SU-DHL-6 (cell line): ENCODE measurements around the gene TRPM3.

Source experiments
- H2AFZ ChIP-seq: fragments of 200-600 bp; sonication (generic); 2 replicates; pipeline ENCODE4 v1.6.1; 2014; ENCODE audit warnings: low read depth, mild to moderate bottlenecking, moderate library complexity, mixed read lengths, antibody characterized with exemption, low read length; ENCODE audit not compliant: severe bottlenecking
- H3F3A ChIP-seq: fragments of 200-600 bp; shearing (Covaris generic); 2 replicates; pipeline ENCODE4 v1.6.0; 2016; ENCODE audit warnings: antibody characterized with exemption, mild to moderate bottlenecking; ENCODE audit not compliant: insufficient read depth
- H3K27ac ChIP-seq: fragments of 200-600 bp; sonication (generic); 2 replicates; pipeline ENCODE4 v1.5.1; 2016; ENCODE audit warnings: low read depth, mild to moderate bottlenecking, low read length, moderate library complexity, mixed read lengths
- H3K27me3 ChIP-seq: fragments of 200-600 bp; sonication (generic), shearing (Covaris generic); 2 replicates; pipeline ENCODE4 v1.6.0; 2014; ENCODE audit warnings: mild to moderate bottlenecking, low read length
- H3K36me3 ChIP-seq: fragments of 200-600 bp; sonication (generic); 2 replicates; pipeline ENCODE4 v1.6.1; 2014; ENCODE audit warnings: mild to moderate bottlenecking, low read length, mixed read lengths
- H3K4me2 ChIP-seq: fragments of 300-600, 200-600 bp; shearing (Covaris generic), sonication (generic); 2 replicates; pipeline ENCODE4 v1.6.0; 2014; ENCODE audit warnings: low read length, low read depth, mild to moderate bottlenecking; ENCODE audit not compliant: poor library complexity, severe bottlenecking
- H3K4me3 ChIP-seq: fragments of 200-600 bp; sonication (generic); 2 replicates; pipeline ENCODE4 v1.5.1; 2014; ENCODE audit warnings: antibody characterized with exemption, low read length, mild to moderate bottlenecking, mixed read lengths; ENCODE audit not compliant: insufficient read depth, poor library complexity, severe bottlenecking
- H3K79me2 ChIP-seq: fragments of 200-600 bp; sonication (generic); 2 replicates; pipeline ENCODE4 v1.6.1; 2014; ENCODE audit warnings: mild to moderate bottlenecking, low read length, moderate library complexity; ENCODE audit not compliant: insufficient read depth
- H3K9ac ChIP-seq: fragments of 200-600 bp; sonication (generic); 2 replicates; pipeline ENCODE4 v1.7.0; 2014; ENCODE audit warnings: mild to moderate bottlenecking, low read length
- H3K9me2 ChIP-seq: fragments of 200-600 bp; sonication (generic); replicated peaks from 2 replicates; pipeline ENCODE4 v1.6.1; 2014; ENCODE audit warnings: low read length; ENCODE audit not compliant: insufficient read depth
- H3K9me3 ChIP-seq: fragments of 200-600 bp; sonication (generic); 2 replicates; pipeline ENCODE4 v1.6.1; 2014; ENCODE audit warnings: low read length, mixed read lengths; ENCODE audit not compliant: insufficient read depth
- H4K20me1 ChIP-seq: fragments of 200-600 bp; sonication (generic); 2 replicates; pipeline ENCODE4 v1.6.1; 2014; ENCODE audit warnings: low read depth, mild to moderate bottlenecking, antibody characterized with exemption, low read length, moderate library complexity, mixed read lengths
- EZH2phosphoT487 ChIP-seq: fragments of 200-600 bp; sonication (generic), shearing (Covaris generic); conservative IDR thresholded peaks from 2 replicates; pipeline ENCODE4 v1.6.1; 2018; ENCODE audit warnings: mild to moderate bottlenecking, antibody characterized with exemption, low read length, moderate library complexity, mixed read lengths
- TF ChIP-seq, protein P1 (sequence below): fragments of 200-600 bp; sonication (generic); IDR thresholded peaks from one replicate; pipeline ENCODE4 v1.5.1; 2017; ENCODE audit warnings: antibody characterized with exemption, mild to moderate bottlenecking, low read length, moderate library complexity; ENCODE audit not compliant: insufficient read depth, poor library complexity, severe bottlenecking

The TRPM3 gene

DNA sequence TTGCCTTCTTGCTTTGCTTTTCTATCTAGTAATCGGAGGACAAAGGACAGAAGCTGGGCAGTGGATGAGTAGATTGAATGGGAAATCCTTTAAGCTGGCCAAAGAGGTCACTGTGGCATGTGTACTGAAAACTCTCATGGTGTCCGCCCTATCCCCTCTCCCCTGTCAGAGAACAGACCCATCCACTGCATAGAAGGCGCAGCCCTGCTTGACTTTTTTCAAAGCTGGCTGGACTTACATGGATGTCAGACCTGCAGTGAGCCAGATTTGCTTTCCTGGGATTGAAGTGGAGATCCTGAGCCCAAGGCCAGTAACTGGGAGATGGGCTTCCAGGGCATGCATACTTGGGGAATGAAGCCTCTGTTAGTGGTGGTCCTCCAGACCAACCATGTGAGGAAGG, 329.5 kb downstream of the TRPM3 start:
- H3K9me3 ChIP-seq = no peaks in the 10 kb centered on the region
- no peaks in the 10 kb centered on the region for H3K36me3 ChIP-seq
- no peak for TF ChIP-seq EZH2phosphoT487
- H3K4me3 ChIP-seq = no peak overlapping the region
- no peaks in the 10 kb centered on the region for H4K20me1 ChIP-seq
- H3F3A ChIP-seq = no peaks in the 10 kb centered on the region
- no peaks in the 10 kb centered on the region for H3K9me2 ChIP-seq
- H3K27me3 ChIP-seq = no peaks in the 10 kb centered on the region
- no peak overlapping the region for H3K4me2 ChIP-seq
- no peaks in the 10 kb centered on the region for H3K79me2 ChIP-seq
- H3K27ac ChIP-seq = no peak overlapping the region
- H3K9ac ChIP-seq = no peak overlapping the region
- H2AFZ ChIP-seq = no peak overlapping the region

DNA sequence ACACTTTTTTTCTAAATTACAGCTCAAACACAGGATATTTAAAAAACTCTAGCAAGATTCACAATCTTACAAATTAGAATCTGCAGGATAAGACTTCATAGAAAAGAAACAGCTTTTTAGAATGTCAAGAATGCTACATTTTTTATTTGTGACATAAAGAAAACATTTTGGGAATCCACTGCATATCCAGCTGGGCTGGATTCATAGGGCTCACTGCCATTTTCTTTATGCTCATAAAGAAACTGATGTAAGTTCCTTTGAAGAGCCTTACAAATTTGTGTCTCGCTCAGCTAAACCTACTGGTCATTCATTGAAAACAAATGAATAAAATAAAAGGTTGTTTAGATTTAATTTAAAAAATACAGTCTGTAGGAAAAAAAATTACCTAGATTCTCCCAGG, 332.3 kb downstream of the TRPM3 start:
- TF ChIP-seq, protein P1, sequence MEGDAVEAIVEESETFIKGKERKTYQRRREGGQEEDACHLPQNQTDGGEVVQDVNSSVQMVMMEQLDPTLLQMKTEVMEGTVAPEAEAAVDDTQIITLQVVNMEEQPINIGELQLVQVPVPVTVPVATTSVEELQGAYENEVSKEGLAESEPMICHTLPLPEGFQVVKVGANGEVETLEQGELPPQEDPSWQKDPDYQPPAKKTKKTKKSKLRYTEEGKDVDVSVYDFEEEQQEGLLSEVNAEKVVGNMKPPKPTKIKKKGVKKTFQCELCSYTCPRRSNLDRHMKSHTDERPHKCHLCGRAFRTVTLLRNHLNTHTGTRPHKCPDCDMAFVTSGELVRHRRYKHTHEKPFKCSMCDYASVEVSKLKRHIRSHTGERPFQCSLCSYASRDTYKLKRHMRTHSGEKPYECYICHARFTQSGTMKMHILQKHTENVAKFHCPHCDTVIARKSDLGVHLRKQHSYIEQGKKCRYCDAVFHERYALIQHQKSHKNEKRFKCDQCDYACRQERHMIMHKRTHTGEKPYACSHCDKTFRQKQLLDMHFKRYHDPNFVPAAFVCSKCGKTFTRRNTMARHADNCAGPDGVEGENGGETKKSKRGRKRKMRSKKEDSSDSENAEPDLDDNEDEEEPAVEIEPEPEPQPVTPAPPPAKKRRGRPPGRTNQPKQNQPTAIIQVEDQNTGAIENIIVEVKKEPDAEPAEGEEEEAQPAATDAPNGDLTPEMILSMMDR = no peak
- no peak for TF ChIP-seq EZH2phosphoT487
- no peaks in the 10 kb centered on the region for H4K20me1 ChIP-seq
- H3K27me3 ChIP-seq = no peaks in the 10 kb centered on the region
- H3K36me3 ChIP-seq = no peaks in the 10 kb centered on the region
- no peak overlapping the region for H3K27ac ChIP-seq
- H3K9me3 ChIP-seq = no peaks in the 10 kb centered on the region
- no peak overlapping the region for H2AFZ ChIP-seq
- H3K4me2 ChIP-seq = no peak overlapping the region
- H3F3A ChIP-seq = no peaks in the 10 kb centered on the region
- no peak overlapping the region for H3K4me3 ChIP-seq
- H3K79me2 ChIP-seq = no peaks in the 10 kb centered on the region
- H3K9me2 ChIP-seq = no peaks in the 10 kb centered on the region
- H3K9ac ChIP-seq = no peak overlapping the region

DNA sequence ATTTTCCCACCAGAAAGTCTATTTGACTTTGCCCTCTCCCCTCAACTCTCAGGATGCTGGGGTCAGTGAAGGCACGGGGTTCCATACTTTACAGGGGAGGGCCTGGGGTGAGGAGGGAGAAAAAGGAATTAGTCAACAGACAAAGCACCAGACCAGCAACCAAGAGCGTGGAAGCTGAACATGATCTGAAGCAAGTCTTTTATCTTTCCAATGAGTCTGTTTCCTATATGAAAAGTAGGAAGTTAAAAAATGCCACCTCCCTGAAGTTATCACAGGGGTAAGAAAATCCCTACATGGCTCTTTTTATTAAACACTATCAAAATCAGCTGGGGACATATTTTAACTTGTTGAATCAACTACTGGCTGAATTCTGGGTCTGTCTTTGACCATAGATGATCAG, 337.0 kb downstream of the TRPM3 start:
- no peak overlapping the region for H3K4me2 ChIP-seq
- no peaks in the 10 kb centered on the region for H3F3A ChIP-seq
- H3K79me2 ChIP-seq = no peaks in the 10 kb centered on the region
- H4K20me1 ChIP-seq = no peaks in the 10 kb centered on the region
- no peak overlapping the region for H3K9ac ChIP-seq
- H3K27me3 ChIP-seq = no peaks in the 10 kb centered on the region
- no peaks in the 10 kb centered on the region for H3K36me3 ChIP-seq
- TF ChIP-seq, protein P1 = no peak
- no peak overlapping the region for H2AFZ ChIP-seq
- no peaks in the 10 kb centered on the region for H3K9me2 ChIP-seq
- H3K9me3 ChIP-seq = no peaks in the 10 kb centered on the region
- H3K4me3 ChIP-seq = no peak overlapping the region
- H3K27ac ChIP-seq = no peak overlapping the region

DNA sequence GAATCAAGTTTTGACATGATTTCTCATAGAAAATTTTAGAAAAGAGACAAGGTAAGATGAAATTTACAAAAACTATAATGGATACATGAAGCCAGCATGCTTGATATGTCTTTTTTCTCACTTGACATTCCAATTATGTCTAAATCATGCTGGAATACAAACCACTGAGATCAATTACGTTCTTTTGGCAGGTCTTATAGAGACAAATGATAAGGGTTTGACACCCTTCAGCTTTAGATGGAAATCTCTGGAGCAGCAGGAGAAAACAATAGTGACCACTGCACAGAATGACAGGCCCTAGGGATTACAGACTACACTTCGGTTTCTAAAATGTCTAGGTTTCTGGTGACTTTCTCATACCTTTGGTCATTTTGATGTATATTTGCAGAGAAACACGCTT, 342.9 kb downstream of the TRPM3 start:
- no peak overlapping the region for H3K4me3 ChIP-seq
- H3K27me3 ChIP-seq = no peaks in the 10 kb centered on the region
- no peak overlapping the region for H2AFZ ChIP-seq
- no peak overlapping the region for H3K9ac ChIP-seq
- no peaks in the 10 kb centered on the region for H3K9me3 ChIP-seq
- TF ChIP-seq, protein P1 = no peak
- TF ChIP-seq EZH2phosphoT487 = no peak
- H3K36me3 ChIP-seq = no peaks in the 10 kb centered on the region
- H3F3A ChIP-seq = no peaks in the 10 kb centered on the region
- H3K79me2 ChIP-seq = no peaks in the 10 kb centered on the region
- no peak overlapping the region for H3K27ac ChIP-seq
- H3K4me2 ChIP-seq = no peak overlapping the region
- H4K20me1 ChIP-seq = no peaks in the 10 kb centered on the region
- no peaks in the 10 kb centered on the region for H3K9me2 ChIP-seq
